ENCODE measurements around the gene OR4K14.
"Not testable (repeated sequence)": the region's sequence is repeated elsewhere in the genome, so short reads cannot be mapped to it uniquely, and the experiment has no call there.

OR4K14 gene

GRCh38 chr14:20019257-20019865 lies at the start of gene OR4K14:
TSS of gene OR4K14 (minus strand) at chr14:20019307. CDS start at chr14:20015193, 4,114 bp downstream.
- DNase-seq (ENCODE audit: low spot score), result no peak

- no peak for DNase-seq (ENCODE audit: low spot score)
Observed at GRCh38 chr14:20059745-20060144, 40.6 kb upstream of the OR4K14 start, which contains the start of gene OR4L1. TSS of gene OR4L1 (plus strand) at chr14:20060045. CDS start at chr14:20060045, 0 bp downstream.

DNA sequence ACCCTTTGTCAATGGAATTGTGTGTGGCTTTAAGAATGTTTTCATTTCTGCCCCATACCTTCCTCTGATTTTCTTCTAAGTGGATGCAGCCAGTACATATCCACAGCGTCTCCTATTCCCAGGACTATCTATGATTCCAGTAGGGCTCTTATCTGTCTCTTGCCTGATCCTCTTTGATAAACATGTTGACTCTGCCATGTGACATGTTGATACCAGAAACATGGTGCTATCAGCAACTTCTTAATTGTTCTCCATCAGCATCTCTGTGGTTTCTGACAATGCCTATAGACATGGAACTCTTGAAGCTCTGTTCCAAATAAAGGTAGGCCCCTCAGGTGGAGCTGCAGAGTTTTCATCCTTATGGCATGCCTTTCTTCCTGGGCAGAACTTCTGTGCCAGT lies 29.1 kb upstream of the OR4K14 start:
- no peak for DNase-seq (ENCODE audit: low spot score)

DNA sequence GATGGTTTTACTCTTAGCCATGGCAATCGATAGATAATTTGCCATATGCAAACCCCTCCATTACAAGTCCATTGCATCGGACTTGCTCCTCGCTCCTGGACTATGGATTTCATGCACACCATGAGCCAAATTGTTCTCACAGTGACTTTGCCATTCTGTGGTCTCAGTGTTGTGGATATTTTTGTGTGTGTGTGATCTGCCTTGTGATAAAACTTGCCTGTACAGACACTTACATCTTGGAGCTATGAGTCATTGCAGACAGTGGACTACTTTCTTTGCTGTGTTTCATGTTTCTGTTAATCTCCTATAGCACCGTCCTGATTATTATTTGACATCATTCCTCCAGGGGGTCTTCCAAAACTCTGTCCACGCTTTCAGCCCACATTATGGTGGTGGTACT lies 25.1 kb upstream of the OR4K14 start:
- no peak for DNase-seq (ENCODE audit: low spot score)

GRCh38 chr14:20035938-20036337 lies 16.8 kb upstream of the OR4K14 start, which contains the start of gene OR4K13:
TSS of gene OR4K13 (minus strand) at chr14:20036038. CDS start at chr14:20034758, 1,280 bp downstream.
- no peak for DNase-seq (ENCODE audit: low spot score)

DNA sequence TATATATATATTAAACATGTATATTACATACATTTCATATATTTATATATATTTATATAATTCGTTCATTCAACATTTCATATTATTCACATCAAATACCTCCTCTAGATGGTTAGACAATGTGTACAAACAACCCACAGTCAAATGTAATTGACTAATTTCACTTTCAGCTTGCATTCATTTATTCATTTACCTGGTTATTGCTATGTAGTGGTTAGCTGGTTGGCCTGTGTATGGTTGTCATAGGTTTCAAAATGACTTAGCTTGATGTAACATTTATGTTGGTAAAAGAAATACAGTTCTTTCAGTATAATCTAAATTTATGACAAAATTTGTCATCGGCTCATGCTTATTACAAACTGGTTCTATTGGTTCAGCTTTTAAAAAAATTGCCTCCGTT lies 16.3 kb upstream of the OR4K14 start:
- no peak for DNase-seq (ENCODE audit: low spot score)

DNA sequence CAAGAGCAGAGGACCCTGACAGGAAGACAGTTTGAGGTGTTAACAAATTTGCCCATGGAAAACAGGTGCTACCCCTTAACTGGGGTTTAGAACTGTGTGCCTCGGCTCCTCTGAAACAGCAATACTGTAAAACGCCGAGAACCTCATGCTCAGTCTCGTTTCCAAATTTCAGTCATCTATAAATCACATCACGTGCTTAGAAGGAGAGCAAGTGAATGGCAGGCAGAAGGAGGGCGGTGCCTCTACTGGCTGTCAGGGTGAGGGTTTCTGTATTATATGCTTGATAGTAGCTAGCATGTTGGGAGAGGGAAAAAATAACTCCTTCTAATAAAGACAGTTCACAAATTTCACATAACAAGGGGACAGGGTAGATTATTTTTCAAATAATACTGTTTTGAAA lies 12.0 kb upstream of the OR4K14 start:
- DNase-seq (ENCODE audit: low spot score), result no peak

- DNase-seq (ENCODE audit: low spot score), result no peak
Observed at GRCh38 chr14:20008156-20008555, 11.0 kb downstream of the OR4K14 start.

GRCh38 chr14:20002319-20002718 lies 16.8 kb downstream of the OR4K14 start:
- DNase-seq (ENCODE audit: low spot score), result no peak

GRCh38 chr14:20001863-20002262 lies 17.2 kb downstream of the OR4K14 start, which contains the start of gene OR4Q2:
TSS of gene OR4Q2 (plus strand) at chr14:20002163.
- no peak for DNase-seq (ENCODE audit: low spot score)

DNA sequence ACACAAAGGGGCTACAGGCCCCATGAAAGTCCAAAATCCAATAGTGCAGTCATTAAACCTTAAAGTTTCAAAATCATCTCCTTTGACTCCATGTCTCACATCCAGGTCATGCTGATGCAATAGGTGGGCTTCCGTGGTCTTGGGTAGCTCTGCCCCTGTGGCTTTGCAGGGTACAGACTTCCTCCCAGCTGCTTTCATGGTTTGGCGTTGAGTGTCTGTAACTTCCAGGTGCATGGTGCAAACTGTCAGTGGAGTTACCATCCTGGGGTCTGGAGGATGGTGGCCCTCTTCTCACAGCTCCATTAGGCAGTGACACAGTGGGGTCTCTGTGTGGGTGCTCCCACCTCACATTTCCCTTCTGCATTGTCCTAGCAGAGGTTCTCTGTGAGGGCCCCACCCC lies 25.7 kb downstream of the OR4K14 start:
- DNase-seq (ENCODE audit: low spot score), result no peak

DNA sequence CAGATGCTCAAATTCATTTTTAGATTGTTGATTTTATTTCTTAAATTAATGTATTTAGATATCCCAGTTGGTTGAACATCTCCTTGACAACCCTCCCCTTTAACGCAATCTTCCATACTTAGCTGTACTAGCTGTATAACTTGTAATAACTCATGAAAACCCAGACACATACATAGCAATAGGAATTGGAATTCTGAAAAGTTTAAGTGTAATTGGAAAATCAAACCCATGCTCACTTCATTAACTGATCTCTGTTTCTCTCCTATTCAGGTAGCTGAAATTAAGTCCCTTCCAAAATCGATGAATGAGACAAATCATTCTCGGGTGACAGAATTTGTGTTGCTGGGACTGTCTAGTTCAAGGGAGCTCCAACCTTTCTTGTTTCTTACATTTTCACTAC lies 43.8 kb downstream of the OR4K14 start, which contains the start of gene OR4K15:
TSS of gene OR4K15 (plus strand) at position 301 of the 400 bp plus-strand sequence. CDS start at position 301, 0 bp downstream.
- no peak for DNase-seq (ENCODE audit: low spot score)

DNA sequence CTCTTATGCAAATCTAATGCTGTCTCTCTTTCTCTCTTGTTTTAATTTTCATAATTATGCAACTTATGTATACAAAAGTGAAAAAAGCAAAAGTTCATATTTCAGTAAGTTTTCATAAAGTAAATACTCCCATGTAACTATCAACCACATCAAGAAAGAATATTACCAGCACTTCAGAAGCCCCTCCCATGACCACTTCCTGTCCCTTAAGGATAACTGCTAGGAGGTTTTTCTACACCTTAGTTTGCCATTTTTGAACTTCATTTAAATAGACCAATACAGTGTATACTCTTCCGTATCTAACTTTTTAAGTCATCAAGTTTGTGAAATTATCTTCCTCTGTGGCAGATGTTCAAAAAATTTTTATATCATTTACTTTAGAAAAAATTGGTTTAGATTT lies 44.3 kb downstream of the OR4K14 start:
- no peak for DNase-seq (ENCODE audit: low spot score)

DNA sequence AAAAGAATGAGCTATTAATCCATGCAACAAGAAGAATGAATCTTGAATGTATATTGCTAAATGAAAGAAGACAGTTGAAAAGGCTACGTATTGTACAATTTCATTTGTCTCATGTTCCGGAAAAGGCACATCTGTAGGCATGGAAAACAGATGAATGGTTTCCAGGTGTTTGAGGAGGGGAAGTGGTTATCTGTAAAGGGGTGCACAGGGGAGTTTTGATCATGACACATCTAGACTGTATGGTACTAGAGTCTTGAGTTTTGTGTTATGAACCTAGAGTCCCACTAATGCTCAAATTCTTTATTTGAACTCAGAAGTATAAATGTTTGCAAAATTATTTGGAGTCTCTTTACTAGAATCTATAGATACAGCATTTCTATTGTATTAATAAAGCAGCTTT lies 49.4 kb downstream of the OR4K14 start:
- DNase-seq (ENCODE audit: low spot score), result not testable (repeated sequence)

All from hematopoietic multipotent progenitor cell treated with erythropoietin and hydrocortisone succinate and interleukin-3 and kit ligand, for 17 days (in vitro differentiated cells).